GM12878 (cell line): ENCODE measurements around the gene ZMIZ1. TPM values are rescaled to one million over a fixed set of nuclear protein-coding genes. Genes with fewer than 3 reads are reported as not detected.

Experiments used
- ATAC-seq: fragments of 200-7000 bp; cut with Tn5 transposase; 3 replicates; pipeline ENCODE4 v1.9.1; 2020; ENCODE audit warnings: mild to moderate bottlenecking, moderate library complexity
- BruUV-seq: library from RNA; stranded (reverse); fragments of 400-500 nt; replicated peaks from 2 replicates; lab custom pipeline; 2021; lab: Mats Ljungman, UMichigan
- CTCF ChIA-PET: fragments of 300-600 bp; sonication (Branson Sonifier 250); formaldehyde crosslinking; extraction: SDS; loops from one replicate; lab custom pipeline; 2021; ENCODE audit warnings: inconsistent platforms; lab: Yijun Ruan, JAX
- POLR2A ChIA-PET: fragments of 350-600 bp; formaldehyde crosslinking; extraction: SDS; loops from one replicate; lab custom pipeline; 2021; ENCODE audit warnings: inconsistent platforms; lab: Charles Lee
- RAD21 ChIA-PET: fragments of 300-600 bp; sonication (Branson Sonifier 250); formaldehyde crosslinking; loops from one replicate; lab custom pipeline; 2023; ENCODE audit warnings: antibody characterized with exemption; ENCODE audit not compliant: unreplicated experiment; lab: Charles Lee
- SMC1A ChIA-PET: fragments of 300-600 bp; sonication (Branson Sonifier 250); formaldehyde crosslinking; loops from one replicate; lab custom pipeline; 2023; ENCODE audit not compliant: unreplicated experiment, uncharacterized antibody; lab: Charles Lee
- DNase-seq: peaks from one replicate; pipeline ENCODE4 v3.0.0-alpha.2; 2011; ENCODE audit warnings: low read depth, low spot score
- FAIRE-seq: peaks from 3 replicates; lab custom pipeline; 2011; peaks lifted over from hg19 to GRCh38; lab: Jason Lieb, UNC
- H2AFZ ChIP-seq: 2 replicates; pipeline ENCODE4 v1.6.0; 2011; ENCODE audit warnings: low read depth, low read length, control low read depth; ENCODE audit not compliant: control insufficient read depth
- H3K27ac ChIP-seq: 2 replicates; pipeline ENCODE4 v1.5.1; 2011; ENCODE audit warnings: control low read depth; ENCODE audit not compliant: control insufficient read depth, insufficient read depth
- H3K27me3 ChIP-seq, 2 experiments: replicated peaks in 1 of 2; 2 replicates each; pipeline versions ENCODE4 v1.6.0 to v1.6.1; 2011; ENCODE audit warnings: low read length in 1 of 2; ENCODE audit not compliant: control insufficient read depth in 2 of 2, insufficient read depth in 2 of 2
- H3K36me3 ChIP-seq, 2 experiments: 2 replicates each; pipeline ENCODE4 v1.5.1; 2011; ENCODE audit warnings: low read length in 1 of 2; ENCODE audit not compliant: control insufficient read depth in 2 of 2, insufficient read depth in 2 of 2
- H3K4me1 ChIP-seq: 2 replicates; pipeline ENCODE4 v1.6.1; 2011; ENCODE audit warnings: mild to moderate bottlenecking, low read length, moderate library complexity, mixed read lengths; ENCODE audit not compliant: control insufficient read depth, insufficient read depth
- H3K4me2 ChIP-seq: 2 replicates; pipeline ENCODE4 v1.6.0; 2011; ENCODE audit warnings: control low read depth; ENCODE audit not compliant: control insufficient read depth, insufficient read depth
- H3K4me3 ChIP-seq: fragments of 200-600 bp; sonication (generic); 2 replicates; pipeline ENCODE4 v1.5.1; 2016
- H3K79me2 ChIP-seq: 2 replicates; pipeline ENCODE4 v1.6.0; 2011; ENCODE audit warnings: low read length; ENCODE audit not compliant: control insufficient read depth, insufficient read depth
- H3K9ac ChIP-seq: 2 replicates; pipeline ENCODE4 v1.8.0; 2011; ENCODE audit warnings: low read length, control low read depth, mixed read lengths; ENCODE audit not compliant: control insufficient read depth, insufficient read depth
- H3K9me3 ChIP-seq: replicated peaks from 3 replicates; pipeline ENCODE4 v1.5.1; 2011; ENCODE audit warnings: mild to moderate bottlenecking, low read length; ENCODE audit not compliant: control insufficient read depth, insufficient read depth
- H4K20me1 ChIP-seq: 2 replicates; pipeline ENCODE4 v1.6.0; 2011; ENCODE audit not compliant: control insufficient read depth, insufficient read depth
- ATF3 ChIP-seq: IDR thresholded peaks from 2 replicates; pipeline ENCODE4 v1.6.1; 2011; ENCODE audit warnings: low read depth, mild to moderate bottlenecking, low read length, moderate library complexity, borderline replicate concordance; ENCODE audit errors: extremely low read depth
- ELK1 ChIP-seq: IDR thresholded peaks from 2 replicates; pipeline ENCODE4 v1.6.1; 2012; ENCODE audit warnings: low read depth, low read length, improper control_type of control experiment
- HDAC2 ChIP-seq: fragments of 200-600 bp; sonication (generic); IDR thresholded peaks from 2 replicates; pipeline ENCODE4 v1.6.1; 2017
- MXI1 ChIP-seq: fragments of 150-350 bp; IDR thresholded peaks from 2 replicates; pipeline ENCODE4 v1.6.1; 2011; ENCODE audit warnings: low read depth, mild to moderate bottlenecking, inconsistent platforms, low read length, improper control_type of control experiment
- NKRF ChIP-seq: fragments of 450-650 bp; conservative IDR thresholded peaks from 2 replicates; pipeline ENCODE4 v1.6.1; 2017; ENCODE audit warnings: mild to moderate bottlenecking, moderate library complexity
- POLR2AphosphoS5 ChIP-seq: IDR thresholded peaks from 2 replicates; pipeline ENCODE4 v1.6.1; 2011; ENCODE audit warnings: mild to moderate bottlenecking, low read length, inconsistent platforms
- YBX1 ChIP-seq: fragments of 450-650 bp; IDR thresholded peaks from 2 replicates; pipeline ENCODE4 v1.6.1; 2016; ENCODE audit warnings: antibody characterized with exemption
- ZZZ3 ChIP-seq: IDR thresholded peaks from 2 replicates; pipeline ENCODE4 v1.6.1; 2011; ENCODE audit warnings: low read depth; ENCODE audit not compliant: control insufficient read depth, insufficient read length
- WGBS: methylation state at CpG from one replicate; pipeline ENCODE4 v1.1.6; 2016; ENCODE audit warnings: low lambda C conversion rate; ENCODE audit not compliant: insufficient replicate concordance, insufficient coverage; ENCODE audit errors: missing lambda C conversion rate; 5-methylcytosine and 5-hydroxymethylcytosine counted together
- in situ Hi-C: fragments of 300-500 bp; cut with MboI; formaldehyde crosslinking; loops from 9 replicates; pipeline ENCODE4 v1.14.3; 2018; ENCODE audit warnings: mixed read lengths
- intact Hi-C: fragments of 100-400 bp; cut with micrococcal nuclease; formaldehyde crosslinking; loops from one replicate; pipeline ENCODE4 v1.14.2; 2022; ENCODE audit not compliant: unreplicated experiment
- polyA plus RNA-seq, 11 experiments: library from polyadenylated mRNA; depleted of rRNA in 4 of 11; unstranded in 6 of 11; stranded (reverse) in 5 of 11; fragments of >200 nt; fragmentation: Nextera tagmentation in 4 of 11; fragmentation: Illumina TruSeq in 1 of 11; extraction: Ambion mirVana in 4 of 11; extraction: Trizol in 1 of 11; gene quantifications; 1 replicate in 1 of 11; 2 replicates in 10 of 11; pipeline versions ENCODE4 v1.2.1 to v1.2.3, GENCODE V29; 2011 to 2016; ENCODE audit warnings: inconsistent platforms in 2 of 11, missing spikeins in 2 of 11, low read depth in 1 of 11
- total RNA-seq, 4 experiments: library from RNA; depleted of rRNA in 3 of 4; stranded (reverse); fragments of >200 nt in 3 of 4; fragmentation: Illumina TruSeq in 1 of 4; extraction: Trizol in 1 of 4; gene quantifications; 2 replicates each; pipeline versions ENCODE4 v1.2.1 to v1.2.3, GENCODE V29; 2013 to 2021

ZMIZ1 gene
- total and polyA plus RNA-seq, 10 of the 15 experiments (the other 5 are each of a cell fraction or from before 2014, with no cell fraction given), result 3.1 to 82.3 (median 14.9) TPM

- H3K4me3 ChIP-seq, result no peak overlapping the region
- TF ChIP-seq POLR2AphosphoS5 (no peak), HDAC2 (no peak), MXI1 (no peak), ELK1 (no peak), ATF3 (no peak), NKRF (no peak), ZZZ3 (no peak), YBX1 (no peak)
- TF ChIP-seq, all 136 proteins: peak for 0
- 28% methylated on average over 3 of the region's 3 CpGs for WGBS
- intact Hi-C loops, result no loop called here
- DNase-seq (no peak), ATAC-seq (no peak), FAIRE-seq (no peak)
- ChIA-PET SMC1A (interaction anchor here (0.9 to 1.0 kb wide), 2 partner anchors 14 to 15 kb away, joined by 3 to 4 read pairs; no protein-coding TSS in a partner anchor), CTCF (no interaction called here), POLR2A (no interaction called here), RAD21 (no interaction called here)
- Histone ChIP-seq H3K4me2 (no peak overlapping the region), H4K20me1 (no peaks in the 10 kb centered on the region), H3K27ac (no peak overlapping the region), H2AFZ (no peak overlapping the region), H3K27me3 (peaks cover 0 to 2% of the 10 kb centered on the region in 2 experiments; a peak in 2 of 4 replicates), H3K36me3 (no peaks in the 10 kb centered on the region), H3K4me1 (peaks cover 11% of the 10 kb centered on the region), H3K9me3 (no peaks in the 10 kb centered on the region), H3K79me2 (no peaks in the 10 kb centered on the region), H3K9ac (no peak overlapping the region)
- in situ Hi-C loops, result no loop called here
- no TSS peak for BruUV-seq
Measured at GRCh38 chr10:79231908-79232307, 163.1 kb downstream of the ZMIZ1 start.
